IgD-negative memory B cell (primary cell): ENCODE measurements around the gene KIAA1671. TPM values are rescaled to one million over a fixed set of nuclear protein-coding genes. Genes with fewer than 3 reads are reported as not detected.

Source experiments
- H3K27ac Mint-ChIP-seq, 3 donors: one replicate each; pipeline ENCODE4 v1.8.0; 2020 to 2022; ENCODE audit warnings: mild to moderate bottlenecking in 3 of 3, mixed read lengths in 3 of 3, moderate library complexity in 1 of 3
- H3K27me3 Mint-ChIP-seq: one replicate; pipeline ENCODE4 v1.8.0; 2021; ENCODE audit warnings: mixed read lengths
- H3K36me3 Mint-ChIP-seq: one replicate; pipeline ENCODE4 v1.8.0; 2020; ENCODE audit warnings: mild to moderate bottlenecking, mixed read lengths
- H3K4me1 Mint-ChIP-seq, 3 donors: one replicate each; pipeline ENCODE4 v1.8.0; 2020 to 2022; ENCODE audit warnings: mixed read lengths in 3 of 3, mild to moderate bottlenecking in 1 of 3
- H3K4me3 Mint-ChIP-seq, 4 donors: one replicate each; pipeline ENCODE4 v1.8.0; 2020 to 2022; ENCODE audit warnings: mild to moderate bottlenecking in 4 of 4, mixed read lengths in 4 of 4, moderate library complexity in 3 of 4
- H3K9me3 Mint-ChIP-seq, 3 donors: one replicate each; pipeline ENCODE4 v1.8.0; 2020 to 2021; ENCODE audit warnings: mixed read lengths in 3 of 3, mild to moderate bottlenecking in 1 of 3
- polyA plus RNA-seq: library from polyadenylated mRNA; unstranded; fragments of 300-500 nt; fragmentation: Illumina TruSeq; gene quantifications from one replicate; pipeline ENCODE4 v1.2.3, GENCODE V29; 2021

KIAA1671 gene
- polyA plus RNA-seq, 1 donor from 2014 or later, result not detected

GRCh38 chr22:25048659-25049647, 96.4 kb downstream of the KIAA1671 start:
- no peak overlapping the region for H3K4me3 Mint-ChIP-seq
- H3K9me3 Mint-ChIP-seq, result peaks cover 0 to 3% (median 0%) of the 10 kb centered on the region in 3 donors
- no peak overlapping the region for H3K27ac Mint-ChIP-seq
- H3K36me3 Mint-ChIP-seq, result no peaks in the 10 kb centered on the region
- H3K27me3 Mint-ChIP-seq, result no peaks in the 10 kb centered on the region
- no peaks in the 10 kb centered on the region for H3K4me1 Mint-ChIP-seq

DNA sequence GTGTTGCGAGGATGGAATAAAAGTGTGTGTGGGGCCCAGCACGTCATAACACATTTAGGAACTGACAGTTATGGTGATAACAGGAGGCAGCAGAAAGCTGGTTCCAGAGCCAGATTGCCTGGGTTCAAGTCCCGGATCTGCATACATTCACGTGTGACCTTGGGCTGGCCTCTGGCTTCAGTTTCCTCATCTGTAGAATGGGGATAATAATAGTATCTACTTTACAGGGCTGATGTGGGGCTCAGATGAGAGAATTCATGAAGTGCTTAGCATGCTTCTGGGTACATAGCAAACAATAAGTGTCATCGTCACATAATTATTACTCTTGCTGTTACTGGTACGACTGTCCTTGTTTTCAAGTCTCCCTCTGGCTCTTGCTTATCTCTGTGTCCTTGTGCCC, 97.3 kb downstream of the KIAA1671 start:
- H3K9me3 Mint-ChIP-seq, result peaks cover 0 to 3% (median 0%) of the 10 kb centered on the region in 3 donors
- H3K4me1 Mint-ChIP-seq, result no peaks in the 10 kb centered on the region
- H3K27ac Mint-ChIP-seq, result no peak overlapping the region
- H3K27me3 Mint-ChIP-seq, result no peaks in the 10 kb centered on the region
- no peaks in the 10 kb centered on the region for H3K36me3 Mint-ChIP-seq
- H3K4me3 Mint-ChIP-seq, result no peak overlapping the region

DNA sequence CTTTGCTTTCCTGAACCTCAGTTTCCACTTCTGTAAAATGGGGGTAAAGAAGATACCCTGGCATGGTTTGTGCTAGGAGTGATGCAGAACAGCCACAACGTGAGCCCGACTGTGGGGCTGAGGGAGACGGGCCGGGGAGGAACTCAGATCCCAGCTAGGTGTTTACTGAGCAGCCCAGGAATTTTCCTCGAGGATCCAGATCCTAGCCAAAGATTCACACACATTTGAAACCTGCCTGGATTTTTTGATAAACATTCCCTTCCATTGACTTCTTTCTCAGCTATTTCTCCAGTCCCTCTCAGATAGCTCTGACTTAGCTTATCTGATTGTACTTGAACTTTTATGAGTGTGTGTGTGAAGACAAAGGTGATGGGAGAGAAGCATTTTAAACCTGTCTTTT, 98.0 kb downstream of the KIAA1671 start:
- Mint-ChIP-seq H3K27ac (no peak overlapping the region), H3K27me3 (peaks cover 3% of the 10 kb centered on the region), H3K9me3 (peaks cover 0 to 3% (median 0%) of the 10 kb centered on the region in 3 donors), H3K4me3 (no peak overlapping the region), H3K36me3 (no peaks in the 10 kb centered on the region), H3K4me1 (no peaks in the 10 kb centered on the region)

- no peaks in the 10 kb centered on the region for H3K4me1 Mint-ChIP-seq
- peaks cover 0 to 3% (median 0%) of the 10 kb centered on the region in 3 donors for H3K9me3 Mint-ChIP-seq
- no peaks in the 10 kb centered on the region for H3K36me3 Mint-ChIP-seq
- H3K4me3 Mint-ChIP-seq, result peak overlapping the region in 1 of 4 donors; percentile 51
- H3K27ac Mint-ChIP-seq, result no peak overlapping the region
- peaks cover 3% of the 10 kb centered on the region for H3K27me3 Mint-ChIP-seq
These were observed 98.6 kb downstream of the KIAA1671 start for GRCh38 chr22:25051073-25051472.

GRCh38 chr22:25051983-25052710, 99.6 kb downstream of the KIAA1671 start:
- no peak overlapping the region for H3K27ac Mint-ChIP-seq
- H3K4me1 Mint-ChIP-seq, result no peaks in the 10 kb centered on the region
- peaks cover 6% of the 10 kb centered on the region for H3K27me3 Mint-ChIP-seq
- H3K4me3 Mint-ChIP-seq, result no peak overlapping the region
- H3K9me3 Mint-ChIP-seq, result peaks cover 0 to 3% (median 0%) of the 10 kb centered on the region in 3 donors
- no peaks in the 10 kb centered on the region for H3K36me3 Mint-ChIP-seq

DNA sequence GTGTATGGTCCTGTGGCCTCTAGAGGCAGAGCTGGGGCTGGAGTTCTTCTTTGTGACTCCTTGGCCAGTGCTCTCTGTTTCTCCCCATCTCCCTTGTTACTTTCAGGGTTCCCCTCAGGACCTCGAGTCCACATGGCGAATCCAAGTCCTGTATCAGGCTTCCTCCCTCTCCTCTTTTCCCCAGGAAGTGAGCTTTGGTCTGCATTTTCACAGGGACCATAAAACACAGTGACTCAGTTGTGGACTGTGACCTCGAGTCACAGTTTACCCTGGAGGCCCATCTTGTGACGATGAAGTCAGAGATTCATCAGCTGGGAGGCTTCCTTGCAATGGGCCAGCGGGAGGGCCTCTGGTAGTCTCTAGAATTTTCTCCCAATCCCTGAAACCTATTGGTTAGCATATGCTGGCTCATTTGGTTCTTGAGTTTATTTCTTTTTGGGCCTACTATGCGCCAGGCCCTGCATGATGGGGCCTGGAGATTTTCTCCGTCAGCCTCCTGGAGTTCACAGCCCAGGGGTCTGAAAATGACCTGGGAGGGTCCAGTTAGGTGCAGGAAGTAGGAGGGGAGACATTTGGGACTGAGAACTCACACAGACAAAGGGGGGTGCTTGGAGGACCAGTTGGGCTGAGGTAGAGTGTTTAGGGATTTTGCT, 100.8 kb downstream of the KIAA1671 start:
- peaks cover 8% of the 10 kb centered on the region for H3K27me3 Mint-ChIP-seq

DNA sequence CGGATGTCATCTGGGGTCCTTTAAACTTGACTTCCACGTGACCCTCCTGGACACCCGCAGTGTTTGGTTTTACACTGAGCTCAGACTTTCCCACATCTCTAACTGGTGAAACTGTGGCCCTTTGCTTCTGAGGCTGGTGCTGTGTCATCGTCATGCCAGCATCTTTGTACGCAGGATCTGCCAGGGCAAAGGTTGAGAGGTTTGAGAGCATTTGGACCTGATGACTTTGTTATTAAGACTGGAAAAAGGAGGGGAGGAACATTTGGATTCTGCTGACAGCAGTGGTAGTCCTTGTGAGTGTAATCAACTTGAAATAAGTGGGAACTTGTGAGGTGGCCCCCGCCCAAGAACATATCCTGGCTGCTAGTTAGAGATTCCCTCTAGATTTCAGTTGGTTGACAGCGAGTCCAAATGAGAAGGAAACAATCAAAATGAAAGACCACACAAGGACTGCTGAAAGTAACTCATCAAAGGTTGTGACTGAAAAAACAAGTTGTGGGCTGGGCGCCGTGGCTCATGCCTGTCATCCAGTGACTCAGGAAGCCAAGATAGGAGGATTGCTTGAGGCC, 102.5 kb downstream of the KIAA1671 start:
- H3K9me3 Mint-ChIP-seq, result peaks cover 0 to 3% (median 0%) of the 10 kb centered on the region in 3 donors
- H3K36me3 Mint-ChIP-seq, result no peaks in the 10 kb centered on the region
- peaks cover 14% of the 10 kb centered on the region for H3K27me3 Mint-ChIP-seq
- no peak overlapping the region for H3K4me3 Mint-ChIP-seq
- no peaks in the 10 kb centered on the region for H3K4me1 Mint-ChIP-seq
- H3K27ac Mint-ChIP-seq, result no peak overlapping the region

More for the DNA sequence above, 100.8 kb downstream of the KIAA1671 start:
- Mint-ChIP-seq H3K27ac (no peak overlapping the region), H3K4me3 (no peak overlapping the region), H3K36me3 (no peaks in the 10 kb centered on the region), H3K9me3 (peaks cover 0 to 3% (median 0%) of the 10 kb centered on the region in 3 donors), H3K4me1 (no peaks in the 10 kb centered on the region)

DNA sequence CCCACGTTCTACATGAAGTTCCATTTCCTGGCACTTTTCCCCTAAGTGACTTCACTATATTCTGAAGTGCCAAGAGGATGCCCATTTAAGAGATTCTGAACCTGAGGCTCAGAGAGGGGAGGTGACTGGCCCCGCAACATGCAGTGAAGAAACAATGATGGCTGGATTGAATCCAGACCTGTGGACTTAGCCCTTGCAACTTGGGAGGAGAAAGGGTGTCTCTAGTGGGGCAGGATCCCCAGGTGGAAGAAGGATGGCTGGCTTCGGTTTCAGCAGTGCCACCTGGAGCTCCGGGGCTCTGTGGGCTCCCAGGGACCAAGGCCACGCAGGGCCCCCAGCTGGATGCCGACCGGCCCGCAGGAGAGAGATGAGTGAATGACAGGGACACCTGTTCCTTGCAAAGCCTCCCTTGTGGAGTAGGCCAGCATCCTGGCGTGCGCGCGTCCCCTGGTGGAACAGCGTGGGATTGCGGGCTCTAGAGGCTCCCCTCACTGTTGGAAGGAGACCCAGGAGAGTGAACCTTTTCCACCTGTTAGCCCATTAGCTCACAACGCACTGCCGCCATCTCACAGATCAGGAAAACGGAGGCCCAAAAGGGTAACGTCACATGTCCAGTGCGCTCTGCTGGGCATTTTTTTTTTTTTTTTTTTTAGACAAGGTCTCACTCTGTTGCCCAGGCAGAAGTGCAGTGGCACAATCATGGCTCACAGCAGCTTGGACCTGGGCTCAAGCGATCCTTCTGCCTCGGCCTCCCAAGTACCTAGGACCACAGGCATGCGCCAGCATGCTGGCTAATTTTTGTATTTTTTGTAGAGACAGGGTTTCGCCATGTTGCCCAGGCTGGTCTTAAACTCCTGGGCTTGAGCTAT, 104.7 kb downstream of the KIAA1671 start:
- no peaks in the 10 kb centered on the region for H3K36me3 Mint-ChIP-seq
- no peaks in the 10 kb centered on the region for H3K4me1 Mint-ChIP-seq
- peak overlapping the region in 1 of 3 donors; percentile 31 for H3K27ac Mint-ChIP-seq
- H3K27me3 Mint-ChIP-seq, result peaks cover 17% of the 10 kb centered on the region
- peaks cover 0 to 3% (median 0%) of the 10 kb centered on the region in 3 donors for H3K9me3 Mint-ChIP-seq
- no peak overlapping the region for H3K4me3 Mint-ChIP-seq

DNA sequence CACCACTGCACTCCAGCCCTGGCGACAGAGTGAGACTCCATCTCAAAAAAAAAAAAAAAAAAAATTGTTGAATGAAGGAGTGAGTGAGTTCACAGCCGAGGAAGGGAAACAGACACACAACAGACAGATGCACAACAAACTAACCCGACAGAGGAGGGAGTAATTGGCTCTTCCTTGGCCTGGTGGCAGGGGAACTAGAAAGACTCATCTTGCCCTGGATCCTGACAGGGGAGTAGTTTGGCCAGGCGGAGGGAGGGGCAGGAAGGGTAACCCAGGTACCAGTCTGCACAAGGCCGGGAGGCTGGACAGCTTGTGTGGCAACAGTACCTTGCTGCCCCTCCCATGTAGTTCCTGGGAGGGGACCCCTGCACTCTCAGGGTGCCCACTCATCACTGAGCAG, 106.9 kb downstream of the KIAA1671 start:
- Mint-ChIP-seq H3K27ac (peak overlapping the region in 1 of 3 donors; percentile 62), H3K27me3 (peaks cover 20% of the 10 kb centered on the region), H3K4me3 (no peak overlapping the region), H3K36me3 (no peaks in the 10 kb centered on the region), H3K4me1 (no peaks in the 10 kb centered on the region), H3K9me3 (peaks cover 0 to 3% (median 0%) of the 10 kb centered on the region in 3 donors)

DNA sequence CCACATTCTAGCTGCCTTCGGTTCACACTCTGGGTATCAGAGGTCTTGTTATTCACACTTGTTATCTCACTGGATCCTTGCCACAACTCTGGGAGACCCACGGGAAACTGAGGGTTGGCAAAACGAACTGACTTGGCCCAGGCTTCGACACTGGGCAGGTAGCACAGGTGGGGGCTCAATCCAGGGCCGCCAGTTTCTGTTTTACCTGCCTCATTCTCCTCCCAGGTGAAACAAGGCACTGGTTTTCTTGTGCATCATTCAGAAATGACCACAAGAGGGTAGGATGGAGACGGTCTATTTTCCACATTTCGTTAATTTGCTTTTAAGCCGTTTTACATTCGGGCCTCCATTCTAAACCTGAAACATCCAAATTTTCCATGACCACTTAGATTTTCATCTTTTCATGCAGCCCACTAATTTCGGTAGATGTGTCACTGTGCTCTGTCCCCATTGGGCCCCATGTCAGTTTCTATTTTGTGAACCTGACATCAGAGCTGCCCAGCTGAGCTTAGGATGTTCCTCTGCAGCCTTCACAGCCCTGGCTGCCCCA, 108.1 kb downstream of the KIAA1671 start:
- no peak overlapping the region for H3K4me3 Mint-ChIP-seq
- peaks cover 22% of the 10 kb centered on the region for H3K27me3 Mint-ChIP-seq
- no peaks in the 10 kb centered on the region for H3K36me3 Mint-ChIP-seq
- H3K27ac Mint-ChIP-seq, result peak overlapping the region in 1 of 3 donors; percentile 62
- no peaks in the 10 kb centered on the region for H3K4me1 Mint-ChIP-seq
- peaks cover 0 to 3% (median 0%) of the 10 kb centered on the region in 3 donors for H3K9me3 Mint-ChIP-seq

GRCh38 chr22:25061134-25061533, 108.6 kb downstream of the KIAA1671 start:
- Mint-ChIP-seq H3K27ac (no peak overlapping the region), H3K4me3 (no peak overlapping the region)

DNA sequence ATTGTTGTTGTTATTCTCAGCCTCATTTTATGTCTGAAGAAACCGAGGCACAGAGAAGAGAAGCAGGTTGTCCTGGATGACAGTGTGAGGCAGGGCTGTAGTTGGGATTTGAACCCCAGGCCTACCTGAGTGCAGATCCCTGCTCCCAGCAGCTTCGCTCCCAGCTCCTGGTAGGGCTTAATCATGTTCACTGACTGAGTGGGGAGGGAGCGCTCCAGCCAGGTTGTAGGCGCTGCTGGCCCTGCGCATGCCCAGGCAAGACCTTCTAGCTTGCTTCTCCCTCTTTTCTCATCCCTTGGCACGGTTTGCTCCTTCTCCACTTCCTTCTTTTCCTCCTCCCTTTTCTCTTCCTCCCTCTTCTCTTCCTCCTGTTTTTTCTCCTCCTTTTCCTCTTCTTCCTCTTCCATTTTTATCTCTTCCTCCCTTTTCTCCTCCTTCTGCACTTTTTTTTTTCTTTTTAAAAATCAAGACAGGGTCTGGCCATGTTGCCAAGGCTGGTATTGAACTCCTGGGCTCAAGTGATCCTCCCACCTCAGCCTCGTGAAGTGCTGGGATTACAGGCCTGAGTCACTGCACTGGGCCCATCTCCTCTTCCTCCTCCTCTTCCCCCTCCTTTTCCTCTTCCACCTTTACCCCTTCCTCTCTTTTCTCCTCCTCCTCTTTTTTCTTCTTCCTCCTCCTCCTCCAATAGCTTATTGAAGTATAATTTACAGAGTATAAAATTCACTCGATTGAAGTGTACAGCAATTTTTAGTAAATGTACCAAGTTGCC, 109.3 kb downstream of the KIAA1671 start:
- Mint-ChIP-seq H3K9me3 (peaks cover 0 to 3% (median 0%) of the 10 kb centered on the region in 3 donors), H3K4me3 (no peak overlapping the region), H3K27me3 (peaks cover 22% of the 10 kb centered on the region), H3K27ac (peak overlapping the region in 1 of 3 donors; percentile 39), H3K4me1 (no peaks in the 10 kb centered on the region), H3K36me3 (no peaks in the 10 kb centered on the region)

More at GRCh38 chr22:25061134-25061533, 108.6 kb downstream of the KIAA1671 start:
- Mint-ChIP-seq H3K36me3 (no peaks in the 10 kb centered on the region), H3K27me3 (peaks cover 22% of the 10 kb centered on the region), H3K4me1 (no peaks in the 10 kb centered on the region), H3K9me3 (peaks cover 0 to 3% (median 0%) of the 10 kb centered on the region in 3 donors)
